Neural progenitor cell (in vitro differentiated cells): ENCODE measurements around the gene FPR1.

Source experiments
- CTCF ChIP-seq: fragments of 200-600 bp; sonication (generic); IDR thresholded peaks from 2 replicates; pipeline ENCODE4 v1.5.1; 2017; ENCODE audit warnings: antibody characterized with exemption, mild to moderate bottlenecking
- EZH2 ChIP-seq: fragments of 200-600 bp; sonication (generic); IDR thresholded peaks from 2 replicates; pipeline ENCODE4 v1.6.1; 2017; ENCODE audit warnings: antibody characterized with exemption, mild to moderate bottlenecking, moderate library complexity
- EZH2phosphoT487 ChIP-seq: fragments of 200-600 bp; sonication (generic); IDR thresholded peaks from 2 replicates; pipeline ENCODE4 v1.6.1; 2017; ENCODE audit warnings: antibody characterized with exemption

DNA sequence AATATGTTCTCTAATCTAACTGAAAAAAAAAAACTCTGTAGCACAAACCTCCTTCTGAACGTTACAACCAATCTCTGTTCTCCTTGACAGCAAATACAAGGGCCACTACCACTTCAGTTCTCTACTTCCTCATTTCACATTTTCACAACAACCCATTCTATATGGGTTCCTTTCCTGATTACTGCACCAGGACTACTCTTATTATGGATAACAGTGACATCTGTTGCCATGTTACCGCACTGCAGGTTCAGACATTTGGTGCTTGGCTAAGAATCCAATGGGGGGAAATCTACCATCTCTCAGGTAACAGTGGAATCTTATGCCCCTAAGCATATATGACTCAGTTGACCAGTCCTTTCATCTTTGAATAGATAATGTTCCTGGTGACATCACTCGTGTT lies 31.7 kb upstream of the FPR1 start:
- TF ChIP-seq CTCF (peak; percentile 29), EZH2 (no peak), EZH2phosphoT487 (no peak)
